Type B pancreatic cell (in vitro differentiated cells): ENCODE data around the gene MTIF2. TPM values are rescaled to one million over a fixed set of nuclear protein-coding genes. Genes with fewer than 3 reads are reported as not detected.

Experiments used
- DNase-seq: peaks from one replicate; pipeline ENCODE4 v3.0.0; 2021; ENCODE audit warnings: mixed read lengths; ENCODE audit not compliant: unreplicated experiment; ENCODE audit errors: extremely low spot score
- H3K27ac Mint-ChIP-seq: 2 replicates; pipeline ENCODE4 v1.8.0; 2021; ENCODE audit warnings: mild to moderate bottlenecking, mixed read lengths
- H3K27me3 Mint-ChIP-seq: 2 replicates; pipeline ENCODE4 v1.8.0; 2021; ENCODE audit warnings: mixed read lengths
- H3K36me3 Mint-ChIP-seq: 2 replicates; pipeline ENCODE4 v1.8.0; 2021; ENCODE audit warnings: mixed read lengths
- H3K4me1 Mint-ChIP-seq: one replicate; pipeline ENCODE4 v1.8.0; 2021; ENCODE audit warnings: mixed read lengths; ENCODE audit not compliant: unreplicated experiment
- H3K4me3 Mint-ChIP-seq: 2 replicates; pipeline ENCODE4 v1.8.0; 2021; ENCODE audit warnings: mild to moderate bottlenecking, mixed read lengths
- H3K9me3 Mint-ChIP-seq: 2 replicates; pipeline ENCODE4 v1.8.0; 2021; ENCODE audit warnings: mixed read lengths
- total RNA-seq: library from RNA; stranded (reverse); gene quantifications from 2 replicates; pipeline ENCODE4 v1.2.1, GENCODE V29; 2021; ENCODE audit warnings: low replicate concordance
- TF ChIP-seq, protein P1 (sequence below): fragments of 200-600 bp; sonication (generic); conservative IDR thresholded peaks from 2 replicates; pipeline ENCODE4 v1.5.0; 2021; ENCODE audit warnings: antibody characterized with exemption, mild to moderate bottlenecking

MTIF2 gene
- total RNA-seq, 1 donor from 2014 or later = 33.2 TPM

DNA sequence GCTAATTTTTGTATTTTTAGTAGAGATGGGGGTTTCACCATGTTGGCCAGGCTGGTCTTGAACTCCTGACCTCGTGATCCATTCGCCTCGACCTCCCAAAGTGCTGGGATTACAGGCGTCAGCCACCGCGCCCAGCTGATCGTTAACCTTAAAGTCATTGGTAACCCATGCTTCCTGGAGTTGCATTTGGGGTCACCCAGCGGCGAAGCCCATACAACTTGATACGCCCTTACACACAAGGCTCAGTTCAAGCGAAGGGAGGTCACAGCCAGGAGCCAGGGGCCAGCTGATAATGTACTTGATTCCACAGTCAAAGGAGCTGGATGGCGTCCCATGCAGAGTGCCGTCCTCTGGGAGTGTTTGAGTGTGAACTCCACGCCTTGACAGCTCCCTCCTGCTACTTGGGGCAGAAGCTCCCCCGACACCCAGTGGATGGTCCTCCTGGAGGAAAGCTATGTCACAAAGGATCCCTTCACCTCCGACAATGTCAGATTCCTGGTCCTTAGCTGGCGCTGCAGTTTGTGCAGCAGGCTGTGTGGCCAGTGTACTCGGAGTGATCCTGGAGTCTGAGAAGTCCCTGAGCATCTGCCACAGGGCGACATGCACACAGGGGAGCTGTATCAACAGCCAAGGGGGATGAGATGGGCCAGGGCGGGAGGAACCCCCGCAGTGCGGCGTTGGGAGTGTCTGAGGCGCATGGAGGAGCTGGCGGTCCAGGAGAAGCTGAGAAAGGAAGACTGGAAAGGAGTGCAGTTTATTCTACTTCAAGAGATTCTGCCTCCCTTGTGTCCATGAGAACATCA is 44.9 kb downstream of the MTIF2 start:
- H3K36me3 Mint-ChIP-seq = peaks cover 16% of the 10 kb centered on the region
- peak overlapping the region; percentile 39 for H3K27ac Mint-ChIP-seq
- peak overlapping the region; percentile 83 for H3K4me3 Mint-ChIP-seq
- TF ChIP-seq, protein P1, sequence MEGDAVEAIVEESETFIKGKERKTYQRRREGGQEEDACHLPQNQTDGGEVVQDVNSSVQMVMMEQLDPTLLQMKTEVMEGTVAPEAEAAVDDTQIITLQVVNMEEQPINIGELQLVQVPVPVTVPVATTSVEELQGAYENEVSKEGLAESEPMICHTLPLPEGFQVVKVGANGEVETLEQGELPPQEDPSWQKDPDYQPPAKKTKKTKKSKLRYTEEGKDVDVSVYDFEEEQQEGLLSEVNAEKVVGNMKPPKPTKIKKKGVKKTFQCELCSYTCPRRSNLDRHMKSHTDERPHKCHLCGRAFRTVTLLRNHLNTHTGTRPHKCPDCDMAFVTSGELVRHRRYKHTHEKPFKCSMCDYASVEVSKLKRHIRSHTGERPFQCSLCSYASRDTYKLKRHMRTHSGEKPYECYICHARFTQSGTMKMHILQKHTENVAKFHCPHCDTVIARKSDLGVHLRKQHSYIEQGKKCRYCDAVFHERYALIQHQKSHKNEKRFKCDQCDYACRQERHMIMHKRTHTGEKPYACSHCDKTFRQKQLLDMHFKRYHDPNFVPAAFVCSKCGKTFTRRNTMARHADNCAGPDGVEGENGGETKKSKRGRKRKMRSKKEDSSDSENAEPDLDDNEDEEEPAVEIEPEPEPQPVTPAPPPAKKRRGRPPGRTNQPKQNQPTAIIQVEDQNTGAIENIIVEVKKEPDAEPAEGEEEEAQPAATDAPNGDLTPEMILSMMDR = no peak
- no peak for DNase-seq
- no peaks in the 10 kb centered on the region for H3K9me3 Mint-ChIP-seq
- peaks cover 16% of the 10 kb centered on the region for H3K4me1 Mint-ChIP-seq
- H3K27me3 Mint-ChIP-seq = no peaks in the 10 kb centered on the region

DNA sequence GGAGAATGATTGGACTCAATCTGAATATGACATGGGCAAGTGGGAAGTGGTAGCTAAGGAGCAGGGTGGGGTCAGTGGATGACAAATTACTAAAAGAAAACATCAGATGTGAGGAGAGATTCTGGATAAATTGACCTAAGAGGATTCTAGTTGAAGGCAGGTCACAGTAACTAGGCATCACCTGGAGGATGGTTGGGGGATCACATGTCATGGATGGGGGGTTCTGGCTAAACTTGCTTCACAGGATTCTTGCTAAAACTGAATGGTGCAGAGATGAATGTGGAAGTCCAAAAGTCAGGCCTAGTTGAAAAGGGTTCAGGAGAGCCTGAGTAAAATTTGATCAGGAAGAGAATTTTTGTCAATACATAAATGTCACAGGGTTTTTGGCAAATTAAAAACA is 55.2 kb downstream of the MTIF2 start:
- peaks cover 4% of the 10 kb centered on the region for H3K36me3 Mint-ChIP-seq
- H3K4me3 Mint-ChIP-seq = no peak overlapping the region
- TF ChIP-seq, protein P1 = no peak
- no peaks in the 10 kb centered on the region for H3K27me3 Mint-ChIP-seq
- no peak overlapping the region for H3K27ac Mint-ChIP-seq
- DNase-seq = no peak
- H3K9me3 Mint-ChIP-seq = no peaks in the 10 kb centered on the region
- H3K4me1 Mint-ChIP-seq = no peaks in the 10 kb centered on the region

DNA sequence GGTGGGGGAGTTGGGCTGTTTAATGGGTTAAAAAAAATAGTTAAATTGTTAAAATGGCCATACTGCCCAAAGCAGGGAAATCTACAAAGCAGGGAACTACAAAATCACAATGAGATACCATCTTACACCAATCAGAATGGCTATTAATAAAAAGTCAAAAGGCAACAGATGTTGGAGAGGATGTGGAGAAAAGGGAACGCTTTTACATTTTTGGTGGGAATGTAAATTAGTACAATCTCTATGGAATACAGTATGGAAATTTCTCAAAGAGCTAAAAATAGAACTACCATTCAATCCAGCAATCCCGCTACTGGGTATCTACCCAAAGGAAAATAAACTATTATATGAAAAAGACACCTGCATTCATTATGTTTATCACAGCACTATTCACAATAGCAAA is 64.1 kb downstream of the MTIF2 start:
- Mint-ChIP-seq H3K4me1 (no peaks in the 10 kb centered on the region), H3K9me3 (peaks cover 6% of the 10 kb centered on the region), H3K27me3 (no peaks in the 10 kb centered on the region), H3K27ac (no peak overlapping the region), H3K36me3 (peaks cover 60% of the 10 kb centered on the region), H3K4me3 (no peak overlapping the region)
- no peak for DNase-seq
- TF ChIP-seq, protein P1 = no peak

DNA sequence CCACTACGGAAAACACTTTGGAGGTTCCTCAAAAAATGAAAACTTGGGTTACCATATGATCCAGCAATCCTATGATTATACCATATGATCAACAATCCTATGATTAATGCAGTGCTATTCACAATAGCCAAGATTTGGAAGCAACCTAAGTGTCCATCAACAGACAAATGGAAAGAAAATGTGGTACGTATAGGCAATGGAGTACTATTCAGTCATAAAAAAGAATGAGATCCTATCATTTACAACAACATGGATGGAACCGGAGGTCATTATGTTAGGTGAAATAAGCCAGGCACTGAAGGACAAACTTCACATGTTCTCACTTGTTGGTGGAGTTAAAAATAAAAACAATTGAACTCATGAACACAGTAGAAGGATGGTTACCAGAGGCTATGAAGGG is 64.5 kb downstream of the MTIF2 start:
- TF ChIP-seq, protein P1 = no peak
- Mint-ChIP-seq H3K27me3 (no peaks in the 10 kb centered on the region), H3K4me3 (no peak overlapping the region), H3K9me3 (peaks cover 6% of the 10 kb centered on the region), H3K27ac (no peak overlapping the region), H3K4me1 (no peaks in the 10 kb centered on the region), H3K36me3 (peaks cover 60% of the 10 kb centered on the region)
- no peak for DNase-seq

DNA sequence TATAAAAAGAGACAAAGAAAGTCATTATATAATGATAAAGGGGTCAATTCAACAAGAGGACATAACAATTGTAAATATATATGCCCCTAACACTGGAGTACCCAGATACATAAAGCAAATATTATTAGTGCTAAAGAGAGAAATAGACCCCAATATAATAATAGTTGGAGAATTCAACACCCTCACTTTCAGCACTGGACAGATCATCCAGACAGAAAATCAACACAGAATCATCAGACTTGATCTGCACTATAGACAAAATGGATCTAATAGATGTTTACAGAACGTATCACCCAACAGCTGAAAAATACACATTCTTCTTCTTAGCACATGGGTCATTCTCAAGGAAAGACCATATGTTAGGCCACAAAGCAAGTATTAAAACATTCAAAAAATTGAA is 68.6 kb downstream of the MTIF2 start:
- H3K9me3 Mint-ChIP-seq = peaks cover 6% of the 10 kb centered on the region
- no peaks in the 10 kb centered on the region for H3K27me3 Mint-ChIP-seq
- no peak overlapping the region for H3K27ac Mint-ChIP-seq
- no peaks in the 10 kb centered on the region for H3K4me1 Mint-ChIP-seq
- TF ChIP-seq, protein P1 = no peak
- peaks cover 73% of the 10 kb centered on the region for H3K36me3 Mint-ChIP-seq
- DNase-seq = no peak
- H3K4me3 Mint-ChIP-seq = no peak overlapping the region
